HG02970 (cell line): ENCODE results near the gene SMARCC1.

Experiments used
- ATAC-seq: cut with Tn5 transposase; IDR thresholded peaks from one replicate; pipeline ENCODE4 v1.9.1; 2021; ENCODE audit warnings: mild to moderate bottlenecking, moderate library complexity, moderate number of reproducible peaks; ENCODE audit not compliant: unreplicated experiment, low FRiP score

SMARCC1 gene

GRCh38 chr3:47711596-47711995 lies 70.1 kb downstream of the SMARCC1 start:
- ATAC-seq: no peak

- no peak for ATAC-seq
These were observed 76.3 kb downstream of the SMARCC1 start for GRCh38 chr3:47705391-47705790.

GRCh38 chr3:47704237-47704612 lies 77.5 kb downstream of the SMARCC1 start:
- no peak for ATAC-seq

- ATAC-seq: no peak
These were observed 80.3 kb downstream of the SMARCC1 start for GRCh38 chr3:47701388-47701787.

DNA sequence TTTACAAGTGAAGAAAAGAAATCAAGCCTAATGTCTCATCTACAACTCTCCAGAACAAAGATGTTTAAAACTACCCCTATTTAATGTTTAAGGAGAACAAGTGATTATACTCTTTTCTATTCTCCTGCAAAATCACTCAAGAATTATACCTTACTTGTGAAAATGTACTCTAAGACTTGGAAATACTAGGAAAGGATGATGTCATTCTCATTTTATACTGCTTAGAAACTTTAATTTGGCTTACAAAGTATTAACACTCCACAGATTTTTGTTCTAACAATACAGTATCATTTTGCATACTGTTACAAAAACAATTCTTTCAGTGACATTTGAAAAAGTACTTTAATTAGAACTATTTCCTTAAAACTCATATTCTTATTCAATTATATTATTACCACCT lies 89.5 kb downstream of the SMARCC1 start:
- ATAC-seq: no peak

- ATAC-seq: no peak
These were observed 93.2 kb downstream of the SMARCC1 start for GRCh38 chr3:47688488-47688887.

DNA sequence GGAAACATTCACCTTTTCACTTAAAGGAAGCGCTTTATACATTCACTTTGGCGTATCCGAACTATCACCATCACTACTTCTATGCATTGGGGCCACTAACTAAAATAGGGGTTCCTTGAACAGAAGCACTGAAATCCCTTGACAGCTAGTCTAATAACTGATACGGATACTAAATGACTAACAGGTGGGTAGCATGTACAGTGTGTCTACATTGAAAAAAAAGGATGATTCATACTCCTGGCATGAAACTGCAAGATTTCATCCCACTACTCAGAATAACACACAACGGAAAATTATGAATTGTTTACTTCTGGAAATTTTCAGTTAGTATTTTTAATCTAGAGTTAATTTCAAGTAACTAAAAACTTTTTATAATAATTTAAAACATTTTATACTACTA lies 96.7 kb downstream of the SMARCC1 start:
- no peak for ATAC-seq

GRCh38 chr3:47681016-47681415 lies 100.7 kb downstream of the SMARCC1 start:
- ATAC-seq: no peak

GRCh38 chr3:47678446-47679338 lies 103.0 kb downstream of the SMARCC1 start:
- ATAC-seq: no peak

DNA sequence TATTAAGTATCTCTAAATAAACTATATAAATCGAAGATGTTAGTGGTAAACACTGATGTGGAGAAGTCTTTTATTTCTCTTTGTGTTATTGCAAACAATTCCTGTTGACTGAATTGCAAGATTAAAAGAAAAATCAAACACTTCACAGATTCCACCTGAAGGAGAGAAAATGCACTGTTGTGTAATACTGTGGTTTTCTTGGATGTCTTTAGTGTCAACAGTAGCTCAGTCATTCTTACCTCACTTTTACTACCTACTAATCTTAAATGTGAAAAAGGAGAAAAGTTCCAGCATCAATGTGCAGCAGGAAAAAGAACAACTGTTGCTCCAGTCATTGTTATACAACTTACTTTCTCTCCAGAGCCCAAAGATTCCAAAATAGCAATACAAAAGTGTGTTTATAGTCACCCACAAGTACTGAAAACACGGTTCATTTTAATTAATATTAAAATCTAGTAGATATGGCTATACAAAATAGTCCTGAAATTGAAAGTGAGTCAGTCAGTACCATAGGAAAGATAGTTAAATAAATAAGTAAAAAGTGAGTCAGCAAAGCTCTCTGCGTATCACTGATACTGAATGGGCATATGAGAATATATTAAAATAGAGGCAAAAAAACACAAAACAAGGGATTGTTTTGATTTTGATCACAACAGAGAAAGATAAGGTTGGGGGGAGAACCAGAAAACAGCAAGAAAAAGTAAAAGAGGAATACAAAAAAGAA lies 112.5 kb downstream of the SMARCC1 start:
- ATAC-seq: no peak

- ATAC-seq: no peak
These were observed 115.6 kb downstream of the SMARCC1 start for GRCh38 chr3:47666118-47666517.

GRCh38 chr3:47664519-47664918 lies 117.2 kb downstream of the SMARCC1 start:
- no peak for ATAC-seq

DNA sequence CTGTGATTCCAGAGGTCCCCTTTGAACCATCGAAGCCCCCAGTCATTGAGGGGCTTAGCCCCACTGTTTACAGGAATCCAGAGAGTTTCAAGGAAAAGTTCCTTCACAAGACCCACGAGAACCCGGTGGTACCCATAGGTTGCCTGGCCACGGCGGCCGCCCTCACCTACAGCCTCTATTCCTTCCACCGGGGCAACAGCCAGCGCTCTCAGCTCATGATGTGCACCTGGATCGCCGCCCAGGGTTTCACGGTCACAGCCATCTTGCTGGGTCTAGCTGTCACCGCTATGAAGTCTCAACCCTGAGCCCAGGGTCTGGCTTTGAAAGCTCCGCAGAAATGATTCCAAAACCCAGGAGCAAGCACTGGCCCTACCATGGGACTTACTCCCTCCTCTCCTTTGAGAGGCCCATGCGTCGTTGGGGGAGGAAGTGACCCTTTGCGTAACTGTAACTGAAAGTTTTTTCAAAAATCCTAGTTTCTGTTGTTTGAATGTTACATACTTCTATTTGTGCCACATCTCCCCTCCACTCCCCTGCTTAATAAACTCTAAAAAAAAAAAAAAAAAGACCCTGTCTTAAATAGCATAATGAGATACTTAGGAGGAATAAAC lies 118.0 kb downstream of the SMARCC1 start:
- ATAC-seq: no peak

DNA sequence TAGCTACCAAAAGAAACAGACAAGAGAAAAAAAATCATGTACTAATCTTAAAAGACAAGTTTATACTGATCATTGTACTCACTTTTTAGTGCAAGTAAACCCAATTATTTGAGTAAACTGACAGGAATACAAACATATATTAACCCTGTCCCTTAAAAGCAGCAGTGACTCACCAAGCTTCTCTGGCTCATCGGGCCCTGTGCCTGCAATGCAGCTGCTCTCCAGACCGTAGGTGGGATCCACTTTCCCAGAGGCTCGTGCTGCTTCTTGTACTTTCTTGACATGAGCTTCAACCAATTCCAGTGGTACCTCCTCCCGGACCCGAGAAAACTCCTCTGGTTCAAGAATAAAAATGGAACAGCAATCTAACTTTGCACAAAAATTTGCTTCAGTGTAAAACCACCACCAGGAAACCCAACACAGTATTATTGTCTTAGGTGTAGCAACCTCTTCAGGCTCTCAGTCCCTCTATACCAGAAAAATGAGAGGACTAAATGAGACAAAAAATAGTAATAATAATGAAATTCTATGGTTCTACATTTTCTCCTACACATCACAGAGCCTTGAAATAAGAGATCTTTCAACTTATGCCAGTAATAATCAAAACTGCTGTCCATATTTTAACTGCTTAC lies 120.5 kb downstream of the SMARCC1 start:
- no peak for ATAC-seq

GRCh38 chr3:47658444-47658843 lies 123.2 kb downstream of the SMARCC1 start:
- no peak for ATAC-seq

DNA sequence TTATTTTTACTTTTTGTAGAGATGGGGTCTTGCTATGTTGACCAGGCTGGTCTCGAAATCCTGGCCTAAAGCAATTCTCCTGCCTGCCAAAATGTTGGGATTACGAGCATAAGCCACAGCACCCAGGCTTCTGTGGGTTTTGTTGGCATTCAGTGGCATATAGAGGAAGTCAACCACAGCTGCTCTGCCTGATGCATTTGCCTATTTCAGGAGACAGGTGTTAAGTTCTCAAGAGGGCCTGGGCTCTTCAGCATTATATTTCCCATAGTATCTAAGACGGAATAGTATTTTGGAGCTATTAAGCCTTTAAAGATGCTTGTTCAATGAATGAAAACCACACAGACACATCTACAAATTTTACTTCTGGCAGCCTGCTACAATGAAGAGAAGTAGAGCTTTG lies 129.6 kb downstream of the SMARCC1 start:
- ATAC-seq: no peak

DNA sequence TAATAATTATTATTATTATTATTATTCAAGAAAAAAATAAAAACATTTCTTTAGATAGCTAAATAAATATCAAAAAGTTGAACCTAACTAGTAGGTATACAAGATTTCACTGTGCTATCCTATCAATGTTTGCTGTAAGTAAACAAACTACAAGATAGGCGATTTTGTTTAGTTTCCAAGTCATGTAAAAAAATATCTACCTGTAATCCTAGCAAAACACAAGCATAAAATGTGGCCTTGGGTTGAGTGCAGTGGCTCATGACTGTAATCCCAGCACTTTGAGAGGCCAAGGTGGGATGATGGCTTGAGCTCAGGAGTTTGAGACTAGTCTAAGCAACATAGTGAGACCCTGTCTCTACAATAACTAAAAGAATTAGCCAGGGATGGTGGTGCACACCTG lies 131.4 kb downstream of the SMARCC1 start:
- no peak for ATAC-seq

GRCh38 chr3:47647550-47647949 lies 134.1 kb downstream of the SMARCC1 start:
- no peak for ATAC-seq

GRCh38 chr3:47646362-47646761 lies 135.3 kb downstream of the SMARCC1 start:
- no peak for ATAC-seq

DNA sequence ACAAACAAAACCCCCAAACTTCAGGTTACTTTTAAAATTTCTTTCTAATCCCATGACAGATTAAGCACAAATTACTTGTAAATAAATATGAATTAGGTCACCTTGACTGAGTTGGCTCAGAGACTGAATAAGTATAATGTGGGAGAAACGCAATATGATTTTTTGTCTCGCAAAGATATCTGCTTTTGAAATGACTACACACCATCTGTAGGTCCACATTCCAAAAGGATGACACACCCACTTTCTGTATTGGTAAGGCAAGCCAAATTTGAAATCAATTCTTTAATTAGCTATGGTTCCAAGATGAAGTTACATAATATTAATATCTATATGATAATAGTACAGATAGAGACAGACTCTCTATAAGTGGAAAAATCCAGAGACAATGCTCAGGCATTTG lies 136.1 kb downstream of the SMARCC1 start:
- no peak for ATAC-seq

DNA sequence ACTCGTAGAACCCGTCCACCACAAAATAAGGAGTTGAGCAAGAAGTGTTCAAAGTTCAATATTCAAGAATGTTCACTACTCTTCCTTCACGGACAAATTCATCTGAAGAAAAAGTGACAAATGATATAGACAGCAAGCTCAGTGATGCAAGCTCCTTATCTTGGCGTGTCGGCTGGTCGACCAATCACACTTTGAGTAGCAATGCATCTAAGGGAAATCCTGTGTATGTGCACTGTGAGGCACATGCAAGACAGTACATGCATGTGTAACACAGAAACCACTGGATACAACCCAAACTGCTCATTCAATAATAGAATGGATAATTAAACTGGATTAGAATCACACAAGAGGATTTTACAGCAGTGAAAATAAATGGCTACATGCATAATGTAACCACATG lies 138.6 kb downstream of the SMARCC1 start:
- no peak for ATAC-seq
